NOMO-1 treated with dmso at 0.1 percent for 144 hours (cell line): Measurements from ENCODE around the gene UNC13C.
A peak's percentile ranks its signal among the peaks of the same experiment; 100 is the strongest.

Experiments
- DNase-seq: peaks from one replicate; lab custom pipeline; 2025; ENCODE audit not compliant: unreplicated experiment; lab: John Stamatoyannopoulos, UW

Gene UNC13C

DNA sequence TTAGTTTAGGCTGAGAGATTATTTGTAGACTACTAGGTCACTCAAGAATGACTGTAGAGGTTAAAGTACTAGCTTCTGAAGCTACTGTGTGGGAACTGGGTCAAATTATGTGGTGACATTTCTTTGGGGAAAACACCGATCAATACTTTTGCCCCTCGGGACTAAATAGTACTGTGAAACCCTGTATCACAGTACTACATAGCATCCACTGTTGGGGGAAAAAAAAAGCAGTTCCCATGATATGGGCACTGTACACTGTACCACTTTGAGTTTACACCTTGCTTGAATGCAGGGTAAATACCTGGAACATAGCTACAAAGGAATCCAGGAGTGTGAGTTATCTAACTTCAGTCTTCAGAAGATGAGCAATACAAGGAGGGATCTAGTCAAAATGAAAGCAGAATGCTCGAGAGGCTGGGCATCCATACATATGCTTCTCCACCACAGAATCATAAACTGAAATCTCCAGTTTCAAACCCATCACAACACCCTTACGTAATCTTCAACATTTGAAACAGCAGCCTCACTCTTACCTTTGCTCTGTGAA lies 311.4 kb downstream of the UNC13C start:
- no peak for DNase-seq

DNA sequence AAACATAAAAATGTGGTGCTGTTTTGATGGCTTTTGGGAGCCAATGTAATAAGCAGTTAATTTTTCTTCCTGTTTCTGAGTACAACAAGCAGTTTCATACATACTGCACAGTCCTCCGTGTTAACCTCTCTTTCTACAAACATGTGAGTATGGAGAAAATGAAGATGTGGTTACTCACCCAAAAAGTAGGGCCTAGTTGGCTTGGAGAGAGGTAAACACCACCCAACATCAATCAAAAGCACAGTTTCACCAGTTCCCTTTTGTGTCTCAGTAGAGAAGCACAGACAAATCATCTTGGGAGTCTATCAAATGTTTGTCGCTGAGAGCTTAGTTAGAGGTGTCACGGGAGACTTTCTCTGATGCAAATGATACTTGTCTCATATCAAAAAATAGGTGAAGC lies 320.2 kb downstream of the UNC13C start:
- peak; percentile 75 for DNase-seq

DNA sequence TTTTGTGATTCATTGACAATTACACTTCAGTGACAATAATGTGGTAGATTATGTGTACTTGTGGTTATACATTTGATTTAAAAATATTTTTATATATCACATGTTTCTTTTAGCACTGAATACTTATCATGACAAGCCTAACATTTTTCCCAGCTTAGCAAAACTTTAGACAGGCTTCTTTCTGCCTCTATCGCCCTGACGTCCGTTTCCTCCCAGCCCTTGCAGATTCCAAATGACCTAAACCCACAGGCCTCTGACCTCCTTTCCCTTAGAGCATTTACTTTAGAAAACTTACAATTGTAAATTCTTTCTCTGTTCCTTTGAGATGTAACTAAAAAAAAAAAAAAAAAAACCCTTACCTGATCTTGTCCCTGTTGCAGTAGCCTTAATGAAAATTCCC lies 326.1 kb downstream of the UNC13C start:
- DNase-seq, result no peak

DNA sequence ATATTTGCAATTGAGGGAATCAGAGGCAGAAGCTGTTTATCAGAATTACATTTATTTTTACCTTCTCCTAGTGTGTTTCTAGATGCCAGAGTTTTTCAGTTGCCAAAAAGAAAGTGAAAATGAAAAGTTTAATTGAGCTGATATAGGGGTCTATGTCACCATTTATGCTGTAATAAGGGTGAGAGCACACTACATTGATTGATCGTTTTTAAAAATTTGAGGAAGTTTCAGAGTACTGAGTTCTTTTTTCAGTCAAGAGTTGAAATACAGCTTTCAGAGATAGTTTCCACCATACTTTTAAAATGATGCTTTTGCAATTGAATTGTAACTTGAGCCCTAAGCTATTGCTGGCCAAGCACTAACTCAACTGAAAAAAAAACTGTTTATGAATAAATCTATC lies 326.9 kb downstream of the UNC13C start:
- no peak for DNase-seq

DNA sequence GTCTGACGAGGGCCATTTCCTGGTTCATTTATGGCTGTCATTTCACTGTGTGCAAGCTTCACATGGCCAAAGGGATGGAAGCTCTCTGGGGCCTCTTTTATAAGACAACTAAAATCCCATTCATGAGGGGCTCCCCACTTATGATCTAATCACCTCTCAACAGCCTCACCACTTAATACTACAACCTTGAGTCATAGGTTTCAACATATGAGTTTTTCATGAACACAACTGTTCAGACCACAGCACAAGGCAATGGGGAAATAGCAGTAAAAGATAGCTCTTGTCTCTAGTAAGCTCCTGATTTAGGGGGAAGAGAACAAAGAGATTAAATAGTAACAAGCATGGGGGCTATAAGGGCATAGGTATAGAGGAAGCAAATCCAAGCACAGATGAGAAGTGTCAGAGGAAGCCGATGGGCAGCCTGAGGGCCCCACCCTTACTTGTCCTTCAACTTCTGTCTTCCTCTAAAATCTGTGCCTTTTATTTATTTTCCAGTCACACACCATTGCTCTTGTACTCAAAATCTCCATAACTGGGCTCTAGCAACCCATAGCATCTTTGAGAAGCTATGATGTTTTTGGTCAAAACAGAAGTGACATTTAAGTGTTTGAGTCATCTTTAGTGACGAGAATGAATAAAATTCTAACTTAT lies 329.1 kb downstream of the UNC13C start:
- peak; percentile 54 for DNase-seq

DNA sequence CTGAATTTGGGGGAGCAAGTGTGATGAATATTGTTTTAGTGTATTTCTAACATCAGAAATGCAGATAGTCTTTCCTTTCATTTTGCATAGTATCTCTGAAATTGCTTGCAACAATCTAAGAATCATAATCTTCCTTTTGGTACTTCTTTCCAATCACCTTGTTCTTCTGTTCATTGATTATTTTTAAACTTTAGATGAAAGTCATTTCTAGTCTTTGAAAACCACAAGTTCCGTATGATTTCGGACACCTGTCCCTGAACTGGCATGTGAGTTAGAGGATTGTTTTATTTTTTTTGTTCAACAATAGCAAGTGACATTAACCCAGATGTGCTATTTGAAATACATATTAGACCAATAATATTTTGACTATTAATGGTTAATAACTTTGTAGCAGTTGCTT lies 329.7 kb downstream of the UNC13C start:
- DNase-seq, result no peak

DNA sequence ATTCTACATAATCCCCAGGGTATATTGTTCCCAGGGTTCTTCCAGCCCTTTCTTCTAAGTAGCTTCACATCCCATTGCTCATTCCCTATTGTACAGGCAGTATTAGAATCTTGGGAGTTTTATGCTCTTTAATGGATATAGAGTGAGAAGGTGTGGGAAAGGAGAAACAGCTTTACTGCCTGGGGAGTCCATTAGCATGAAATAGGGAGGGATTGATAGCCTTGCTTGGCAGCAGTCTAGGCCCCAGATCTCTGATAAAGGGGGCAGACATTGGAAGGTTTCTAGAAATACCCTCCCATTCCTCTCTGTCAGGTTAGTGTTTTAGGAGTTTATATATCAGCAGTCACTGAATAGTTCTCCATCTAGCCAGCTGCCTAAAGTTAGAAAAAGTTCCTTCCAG lies 334.3 kb downstream of the UNC13C start:
- DNase-seq, result no peak

DNA sequence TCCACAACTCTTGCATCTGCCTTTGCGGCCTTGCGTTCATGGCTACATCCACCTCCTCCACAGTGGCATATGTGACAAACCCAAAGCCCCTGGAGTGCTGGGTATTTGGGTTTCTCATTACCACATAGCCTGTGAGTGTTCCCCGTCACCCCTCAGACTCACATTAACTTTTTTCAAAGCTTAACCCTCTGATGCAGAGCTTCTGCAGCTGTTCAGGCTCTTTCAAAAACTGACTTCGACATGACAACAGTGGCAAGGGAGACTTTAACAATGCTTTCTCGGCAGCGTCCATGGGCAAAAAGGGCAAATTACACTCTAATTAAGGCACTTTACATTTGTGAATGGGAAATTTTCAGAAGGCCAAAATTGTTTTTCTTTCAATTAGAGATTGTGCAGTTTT lies 343.2 kb downstream of the UNC13C start:
- DNase-seq, result no peak

DNA sequence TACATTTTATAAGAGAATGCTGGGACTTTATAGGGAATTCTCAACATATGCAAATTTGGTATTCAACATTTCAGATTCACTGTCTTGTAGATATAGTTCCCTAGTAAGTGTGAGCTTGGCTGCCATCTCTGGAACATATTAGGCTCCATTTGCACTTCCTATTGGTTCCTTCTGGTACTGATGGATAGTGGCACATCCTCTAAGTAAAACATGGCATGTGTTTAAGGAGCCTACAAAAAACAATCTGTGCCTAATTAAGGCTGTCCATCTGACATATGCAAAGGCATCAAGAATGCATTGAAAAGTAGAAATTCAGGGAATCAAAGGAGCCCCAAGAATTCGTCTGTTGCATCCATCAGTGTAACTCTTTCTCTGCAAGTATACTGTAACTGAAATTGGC lies 344.1 kb downstream of the UNC13C start:
- no peak for DNase-seq

DNA sequence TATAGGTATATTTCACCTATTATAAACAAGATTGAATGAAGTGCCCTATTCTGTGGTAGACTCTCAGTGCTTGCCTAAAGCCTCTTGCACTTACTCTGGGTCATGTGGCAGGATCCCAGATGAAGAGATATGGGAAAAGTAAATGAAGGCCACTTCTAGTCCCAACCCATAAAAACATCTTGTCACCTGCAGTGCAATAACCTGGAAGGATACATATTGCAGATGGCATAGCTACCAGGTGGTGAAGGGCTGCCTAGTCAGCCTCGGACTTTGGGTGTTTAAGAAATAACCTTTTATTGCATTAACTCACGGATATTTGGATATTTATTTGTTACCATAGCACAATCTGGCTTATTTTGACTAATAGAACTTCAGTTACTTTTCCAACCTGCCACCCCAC lies 367.1 kb downstream of the UNC13C start:
- DNase-seq, result no peak

DNA sequence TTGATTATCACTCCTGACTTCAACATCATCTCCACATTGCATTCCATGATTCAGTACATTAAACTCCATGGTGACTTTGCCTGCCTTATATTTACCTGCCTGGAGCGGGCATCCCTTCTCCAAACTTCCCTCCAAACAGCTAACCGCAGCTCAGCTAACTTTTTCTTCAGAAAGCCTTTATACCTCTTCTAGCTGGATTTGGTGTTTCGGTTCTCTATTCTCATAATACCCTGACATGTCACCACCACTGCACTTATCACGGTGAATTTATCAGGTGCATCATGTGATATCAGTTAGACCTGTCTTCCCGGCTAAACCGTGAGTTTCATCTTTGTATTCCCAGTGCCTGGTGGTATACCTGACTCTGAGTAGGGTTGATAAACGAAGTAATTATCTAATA lies 367.6 kb downstream of the UNC13C start:
- DNase-seq, result no peak

DNA sequence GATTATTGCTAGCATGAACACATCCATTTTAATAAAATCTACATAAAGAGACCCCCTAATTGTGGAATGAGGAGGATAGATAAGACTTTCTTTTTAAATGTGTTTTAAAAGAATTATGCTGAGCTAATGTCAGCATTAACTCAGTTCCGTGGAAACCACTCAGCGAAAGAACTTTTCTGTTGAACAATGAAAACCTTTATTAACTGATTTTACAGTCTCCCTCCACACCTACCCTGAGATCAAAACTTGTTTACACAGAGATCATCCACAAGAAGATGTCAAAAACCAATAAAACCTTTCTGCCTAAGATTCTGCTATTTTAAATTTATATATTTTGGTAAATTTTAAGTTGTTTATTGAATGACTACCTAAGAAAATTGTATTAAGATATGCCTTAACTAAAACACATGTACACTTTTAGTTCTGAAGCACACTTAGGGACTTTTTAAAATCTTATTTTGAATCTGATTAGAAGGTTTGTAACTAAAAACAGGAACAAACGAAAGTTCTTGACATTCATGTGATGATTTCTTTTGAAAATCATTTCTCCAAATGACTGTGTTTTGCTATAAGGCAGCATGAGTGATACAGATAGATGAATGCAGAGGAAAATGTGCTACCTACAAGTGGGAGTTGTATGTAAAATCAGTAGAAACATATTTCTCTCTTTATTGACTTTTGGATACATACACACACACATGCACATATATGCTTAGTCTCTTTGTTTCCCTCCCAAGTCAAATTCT lies 369.0 kb downstream of the UNC13C start:
- DNase-seq, result no peak

DNA sequence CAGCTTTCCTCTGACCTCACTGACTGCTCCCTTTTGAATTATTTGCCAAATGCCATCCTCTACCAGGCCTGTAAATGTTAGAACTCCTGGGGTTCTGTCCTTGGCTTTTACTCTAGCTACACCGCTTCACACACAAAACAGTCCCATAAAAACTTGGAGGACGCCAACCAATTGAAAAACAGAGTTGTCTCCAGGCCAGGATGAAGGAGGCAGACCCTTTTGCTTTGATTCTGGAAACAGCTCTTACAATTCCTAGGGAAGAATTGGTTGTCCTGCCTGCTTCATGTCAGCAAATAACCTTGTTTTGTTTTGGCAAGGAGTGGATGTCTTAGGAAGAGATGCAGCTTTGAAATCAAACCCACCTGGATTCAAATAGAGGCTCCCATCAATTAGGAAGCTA lies 375.5 kb downstream of the UNC13C start:
- no peak for DNase-seq

DNA sequence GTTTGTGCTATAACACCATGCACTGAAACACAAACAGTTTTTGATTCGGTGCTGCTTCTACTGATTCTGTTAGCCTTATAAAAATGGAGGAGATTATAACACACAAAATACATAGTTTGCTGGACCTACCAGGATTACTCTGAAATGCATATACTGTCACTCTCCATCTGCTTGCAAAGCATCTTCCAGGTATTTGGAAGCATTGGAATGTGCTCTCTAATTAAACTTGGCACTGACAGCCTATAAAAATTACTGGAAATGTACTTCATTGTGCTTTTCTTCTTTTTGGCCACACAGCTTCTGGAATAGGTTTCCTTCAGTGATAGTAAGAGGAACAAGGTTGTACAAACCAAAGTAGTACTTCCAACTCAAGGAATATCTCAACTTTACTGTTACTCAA lies 376.1 kb downstream of the UNC13C start:
- DNase-seq, result no peak

DNA sequence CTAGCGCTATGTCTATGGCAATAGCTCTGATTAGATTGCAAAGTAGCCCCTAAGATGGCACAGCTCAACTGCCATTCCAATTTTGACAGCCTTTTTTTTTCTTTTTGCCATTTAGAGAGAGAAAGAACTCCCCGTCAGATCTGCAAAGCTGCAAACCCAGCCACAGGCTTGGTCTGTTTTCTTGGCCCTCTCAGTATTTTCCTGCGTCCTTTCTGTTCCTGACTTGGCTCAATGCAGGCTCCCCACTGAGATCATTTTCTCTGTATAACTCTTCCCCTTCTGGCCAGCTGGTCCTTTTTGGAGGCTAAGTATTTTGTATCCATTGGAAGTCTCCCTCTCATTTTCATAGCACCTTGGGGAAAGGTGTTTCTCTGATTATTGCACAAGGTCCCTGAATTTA lies 386.7 kb downstream of the UNC13C start:
- no peak for DNase-seq

DNA sequence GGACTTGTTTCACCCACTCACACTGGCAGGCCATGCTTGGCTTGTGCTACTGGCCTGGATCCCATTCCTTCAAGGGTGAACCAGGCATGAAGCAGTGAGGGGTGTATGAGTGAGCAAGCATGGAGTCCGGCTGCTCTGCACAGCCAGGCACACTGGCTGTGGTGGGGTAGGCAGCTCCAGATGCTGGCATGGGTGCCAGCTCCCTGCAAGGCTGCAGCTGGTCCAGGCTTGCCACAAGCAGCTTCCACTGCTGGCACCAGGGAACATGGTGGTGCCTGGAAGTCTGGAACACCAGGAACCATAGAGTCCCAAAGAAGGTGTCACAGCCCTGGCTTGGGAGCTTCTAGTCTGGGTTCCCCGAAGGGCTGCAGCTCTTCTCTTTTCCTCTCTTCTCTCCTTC lies 395.1 kb downstream of the UNC13C start:
- DNase-seq, result no peak

DNA sequence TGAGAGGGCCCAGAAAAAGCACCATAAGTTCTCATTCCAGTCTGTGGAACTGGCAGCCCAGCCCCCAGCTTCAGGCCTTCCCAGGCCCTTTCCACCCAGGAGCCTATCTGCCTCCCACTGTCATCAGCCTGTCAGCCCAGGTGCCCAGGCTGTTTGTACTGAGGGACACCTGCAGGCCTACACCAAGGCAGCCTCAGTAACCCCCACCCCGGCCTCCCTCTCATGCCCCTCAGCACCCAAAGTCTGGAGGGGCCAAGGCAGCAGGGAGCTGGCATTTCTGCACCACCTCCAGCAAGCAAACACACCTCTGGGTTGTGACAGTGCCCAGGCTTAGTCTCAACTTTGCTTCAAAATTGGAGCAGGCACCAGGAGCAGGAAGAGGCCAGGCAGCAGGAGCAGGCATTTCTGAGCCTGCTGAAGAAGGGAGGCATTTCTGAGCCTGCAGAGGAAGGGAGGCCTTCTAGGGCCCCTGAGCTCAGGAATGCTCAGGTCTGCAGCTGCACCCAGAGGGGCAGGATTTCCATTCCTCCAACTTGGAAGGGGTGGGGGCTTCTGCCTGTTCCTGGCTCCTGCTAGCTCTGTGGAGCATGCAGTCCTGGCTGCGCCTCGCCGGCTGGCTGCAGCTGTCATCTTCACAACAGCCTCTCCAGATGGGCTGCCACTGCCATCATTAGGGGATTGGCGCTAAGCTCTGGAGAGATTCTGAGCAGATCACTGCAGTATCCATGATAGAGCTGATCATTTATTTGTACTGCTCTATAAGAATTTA lies 396.1 kb downstream of the UNC13C start:
- DNase-seq, result no peak

DNA sequence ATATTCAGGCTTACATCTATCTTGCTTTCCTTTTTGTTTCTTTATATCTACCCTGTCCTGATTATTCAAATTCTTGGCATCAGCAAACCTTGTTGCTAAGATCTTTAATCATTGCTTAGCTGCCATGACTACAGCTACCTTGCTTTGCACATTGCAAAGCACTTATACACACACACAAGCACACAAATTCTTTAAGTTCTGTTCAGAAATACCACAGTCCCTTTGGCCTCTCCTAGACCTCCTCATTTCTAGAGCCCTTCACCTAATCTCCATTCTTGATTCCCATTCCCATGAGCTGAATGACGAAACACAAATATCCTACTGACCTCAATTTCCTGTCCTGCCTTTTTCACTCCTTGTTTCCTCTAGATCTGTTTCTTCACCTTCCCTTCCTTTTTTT lies 409.6 kb downstream of the UNC13C start:
- DNase-seq, result no peak

DNA sequence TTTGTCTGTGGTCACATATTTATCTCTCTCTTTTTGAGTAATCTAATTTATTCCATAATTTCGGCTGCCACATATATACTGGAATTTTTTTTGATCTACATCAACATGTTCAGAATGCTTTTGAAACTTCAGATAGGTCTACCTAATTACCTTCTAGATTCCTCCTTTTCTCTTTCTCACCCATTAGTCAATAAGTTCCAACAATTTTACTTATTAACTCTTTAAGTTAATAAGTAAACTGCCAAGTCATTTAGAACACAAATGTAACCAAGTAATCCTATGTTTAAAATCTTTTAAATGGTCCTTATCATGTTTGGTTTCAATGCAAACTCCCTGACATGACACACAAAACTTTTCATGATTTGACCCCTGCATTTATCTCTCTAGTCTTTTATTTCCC lies 410.5 kb downstream of the UNC13C start:
- DNase-seq, result no peak

DNA sequence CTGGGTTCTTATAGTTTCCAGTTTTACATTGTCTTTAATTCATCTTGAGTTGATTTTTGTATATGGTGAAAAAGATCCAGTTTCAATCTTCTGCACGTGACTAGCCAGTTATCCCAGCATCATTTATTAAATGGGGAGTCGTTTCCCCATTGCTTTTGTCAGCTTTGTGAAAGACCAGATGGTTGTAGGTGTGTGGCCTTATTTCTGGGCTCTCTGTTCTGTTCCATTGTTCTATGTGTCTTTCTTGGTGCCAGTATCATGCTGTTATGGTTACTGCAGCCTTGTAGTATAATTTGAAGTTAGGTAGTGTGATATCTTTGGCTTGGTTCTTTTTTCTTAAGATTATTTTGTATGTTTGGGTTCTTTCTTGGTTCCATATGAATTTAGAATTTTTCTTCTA lies 432.2 kb downstream of the UNC13C start:
- no peak for DNase-seq

DNA sequence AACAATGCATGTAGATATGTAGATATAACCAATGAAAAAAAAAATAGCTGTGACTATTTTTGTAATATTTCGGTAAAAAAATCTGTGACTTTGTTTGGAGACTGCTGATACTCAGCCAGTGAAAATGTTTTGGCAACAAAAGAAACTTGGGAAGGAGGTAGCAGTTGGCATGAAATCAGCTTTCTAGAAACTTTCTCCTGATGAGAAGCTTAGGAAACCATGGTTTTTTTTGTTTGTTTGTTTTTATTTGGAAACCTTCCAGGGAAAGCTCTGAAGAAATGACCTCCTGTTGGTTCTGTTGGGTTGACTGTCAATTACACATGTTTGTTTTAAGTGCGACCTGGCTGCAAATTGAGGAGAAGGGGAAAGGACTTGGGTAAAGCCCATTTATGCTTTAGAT lies 445.9 kb downstream of the UNC13C start:
- no peak for DNase-seq

DNA sequence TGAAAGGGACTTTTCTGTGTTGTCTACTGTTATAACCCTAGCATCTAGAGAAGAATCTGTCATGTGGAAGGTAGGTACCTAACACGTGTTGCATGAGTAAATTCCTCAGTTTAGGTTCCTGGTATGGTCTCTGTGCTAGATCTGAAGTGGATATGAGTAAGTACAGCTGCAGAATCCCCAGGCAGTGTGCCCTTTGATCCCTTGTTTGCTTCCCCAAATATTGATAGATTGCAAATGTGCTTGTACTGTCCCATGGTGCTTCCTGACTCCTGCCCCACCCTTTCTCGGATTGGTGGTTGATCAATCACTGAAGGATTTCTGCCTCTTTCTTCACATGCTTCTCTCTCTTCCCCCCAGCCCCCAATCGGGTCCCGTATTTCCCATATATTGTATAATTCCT lies 450.4 kb downstream of the UNC13C start:
- no peak for DNase-seq
